Measurements from ENCODE around the gene CARD14. TPM values are rescaled to one million over a fixed set of nuclear protein-coding genes. Genes with fewer than 3 reads are reported as not detected.
A peak's percentile ranks its signal among the peaks of the same experiment; 100 is the strongest.

CARD14 gene
- 0.39 and 0.63 TPM in 2 replicates for total RNA-seq

GRCh38 chr17:80169784-80170500, at the start of gene CARD14:
TSS of gene CARD14 (plus strand) at chr17:80170030. CDS start at chr17:80181439, 11,409 bp downstream.
- no peak for DNase-seq (ENCODE audit: low read depth in 2 of 2)

GRCh38 chr17:80122026-80122575, 47.7 kb upstream of the CARD14 start:
- no peak for DNase-seq (ENCODE audit: low read depth in 2 of 2)

- no peak for DNase-seq (ENCODE audit: low read depth in 2 of 2)
These were observed 46.8 kb upstream of the CARD14 start for GRCh38 chr17:80122926-80123505.

GRCh38 chr17:80123791-80124190, 46.0 kb upstream of the CARD14 start:
- peak; percentile 19 to 60 for DNase-seq (ENCODE audit: low read depth in 2 of 2)

- peak; percentile 32 to 49 for DNase-seq (ENCODE audit: low read depth in 2 of 2)
These were observed 45.4 kb upstream of the CARD14 start for GRCh38 chr17:80124351-80124981.

- DNase-seq (ENCODE audit: low read depth in 2 of 2), result peak; percentile 23 to 56
These were observed 44.0 kb upstream of the CARD14 start for GRCh38 chr17:80125656-80126448.

- no peak for DNase-seq (ENCODE audit: low read depth in 2 of 2)
These were observed 43.4 kb upstream of the CARD14 start for GRCh38 chr17:80126449-80126715.

GRCh38 chr17:80129006-80129565, 40.7 kb upstream of the CARD14 start:
- DNase-seq (ENCODE audit: low read depth in 2 of 2), result no peak

GRCh38 chr17:80130992-80131391, 38.8 kb upstream of the CARD14 start:
- DNase-seq (ENCODE audit: low read depth in 2 of 2), result no peak

- DNase-seq (ENCODE audit: low read depth in 2 of 2), result no peak
These were observed 36.8 kb upstream of the CARD14 start for GRCh38 chr17:80132906-80133625.

- no peak for DNase-seq (ENCODE audit: low read depth in 2 of 2)
These were observed 36.2 kb upstream of the CARD14 start for GRCh38 chr17:80133626-80133970.

- DNase-seq (ENCODE audit: low read depth in 2 of 2), result no peak
These were observed 32.7 kb upstream of the CARD14 start for GRCh38 chr17:80137131-80137530.

GRCh38 chr17:80138856-80139426, 30.9 kb upstream of the CARD14 start:
- no peak for DNase-seq (ENCODE audit: low read depth in 2 of 2)

GRCh38 chr17:80141463-80142165, 28.2 kb upstream of the CARD14 start:
- DNase-seq (ENCODE audit: low read depth in 2 of 2), result no peak

GRCh38 chr17:80142929-80143328, 26.9 kb upstream of the CARD14 start:
- DNase-seq (ENCODE audit: low read depth in 2 of 2), result no peak

- DNase-seq (ENCODE audit: low read depth in 2 of 2), result no peak
These were observed 24.5 kb upstream of the CARD14 start for GRCh38 chr17:80145076-80146075.

- DNase-seq (ENCODE audit: low read depth in 2 of 2), result peak in 1 of 2 donors; percentile 21
These were observed 23.5 kb upstream of the CARD14 start for GRCh38 chr17:80146121-80147034.

All from dermis microvascular lymphatic vessel endothelial cell (primary cell).